ENCODE data around the gene CPPED1. TPM values are rescaled to one million over a fixed set of nuclear protein-coding genes. Genes with fewer than 3 reads are reported as not detected.
A peak's percentile ranks its signal among the peaks of the same experiment; 100 is the strongest.

CPPED1 gene
- total and polyA plus RNA-seq, 9 donors, result 4.3 to 9.1 (median 6.8) TPM

- Histone ChIP-seq H3K36me3 (ENCODE audit: control insufficient read depth, insufficient read depth, low read length) (no peaks in the 10 kb centered on the region), H3K27ac (ENCODE audit: low read length) (no peak overlapping the region), H3K4me3 (ENCODE audit: low read length) (no peak overlapping the region), H3K4me1 (ENCODE audit: control insufficient read depth, insufficient read depth, low read length) (no peaks in the 10 kb centered on the region), H3K27me3 (ENCODE audit: control insufficient read depth, insufficient read depth, low read length) (no peaks in the 10 kb centered on the region), H3K9me3 (replicated peaks; ENCODE audit: control insufficient read depth, low read depth, low read length) (peaks cover 8% of the 10 kb centered on the region)
- 66% methylated on average over 4 of the region's 4 CpGs for WGBS (ENCODE audit: insufficient coverage)
- DNase-seq, result no peak
These were observed 60.9 kb downstream of the CPPED1 start for GRCh38 chr16:12742741-12743140.

GRCh38 chr16:12740986-12741610 is 62.6 kb downstream of the CPPED1 start:
- Histone ChIP-seq H3K4me3 (ENCODE audit: low read length) (no peak overlapping the region), H3K36me3 (ENCODE audit: control insufficient read depth, insufficient read depth, low read length) (no peaks in the 10 kb centered on the region), H3K27me3 (ENCODE audit: control insufficient read depth, insufficient read depth, low read length) (no peaks in the 10 kb centered on the region), H3K27ac (ENCODE audit: low read length) (no peak overlapping the region), H3K9me3 (replicated peaks; ENCODE audit: control insufficient read depth, low read depth, low read length) (peaks cover 8% of the 10 kb centered on the region), H3K4me1 (ENCODE audit: control insufficient read depth, insufficient read depth, low read length) (no peaks in the 10 kb centered on the region)
- 81% methylated on average over 4 of the region's 6 CpGs for WGBS (ENCODE audit: insufficient coverage)
- no peak for DNase-seq

GRCh38 chr16:12739738-12740137 is 63.9 kb downstream of the CPPED1 start:
- H3K36me3 ChIP-seq (ENCODE audit: control insufficient read depth, insufficient read depth, low read length), result no peaks in the 10 kb centered on the region

GRCh38 chr16:12737563-12737962 is 66.1 kb downstream of the CPPED1 start:
- Histone ChIP-seq H3K4me3 (ENCODE audit: low read length) (no peak overlapping the region), H3K27me3 (ENCODE audit: control insufficient read depth, insufficient read depth, low read length) (no peaks in the 10 kb centered on the region), H3K4me1 (ENCODE audit: control insufficient read depth, insufficient read depth, low read length) (no peaks in the 10 kb centered on the region), H3K36me3 (ENCODE audit: control insufficient read depth, insufficient read depth, low read length) (no peaks in the 10 kb centered on the region), H3K9me3 (replicated peaks; ENCODE audit: control insufficient read depth, low read depth, low read length) (peaks cover under 1% of the 10 kb centered on the region), H3K27ac (ENCODE audit: low read length) (no peak overlapping the region)
- WGBS (ENCODE audit: insufficient coverage), result 58% methylated on average over 2 of the region's 6 CpGs
- DNase-seq, result no peak

More at GRCh38 chr16:12739738-12740137, 63.9 kb downstream of the CPPED1 start:
- WGBS (ENCODE audit: insufficient coverage), result 88% methylated on average over 2 of the region's 3 CpGs
- peaks cover 5% of the 10 kb centered on the region for H3K9me3 ChIP-seq (replicated peaks; ENCODE audit: control insufficient read depth, low read depth, low read length)
- no peak overlapping the region for H3K4me3 ChIP-seq (ENCODE audit: low read length)
- H3K4me1 ChIP-seq (ENCODE audit: control insufficient read depth, insufficient read depth, low read length), result no peaks in the 10 kb centered on the region
- no peak overlapping the region for H3K27ac ChIP-seq (ENCODE audit: low read length)
- DNase-seq, result no peak
- no peaks in the 10 kb centered on the region for H3K27me3 ChIP-seq (ENCODE audit: control insufficient read depth, insufficient read depth, low read length)

GRCh38 chr16:12735805-12736204 is 67.9 kb downstream of the CPPED1 start:
- WGBS (ENCODE audit: insufficient coverage), result no CpG with 5 or more reads among the region's 2 CpGs
- no peak overlapping the region for H3K27ac ChIP-seq (ENCODE audit: low read length)
- no peaks in the 10 kb centered on the region for H3K4me1 ChIP-seq (ENCODE audit: control insufficient read depth, insufficient read depth, low read length)
- H3K4me3 ChIP-seq (ENCODE audit: low read length), result no peak overlapping the region
- H3K9me3 ChIP-seq (replicated peaks; ENCODE audit: control insufficient read depth, low read depth, low read length), result peaks cover 3% of the 10 kb centered on the region
- DNase-seq, result no peak
- H3K27me3 ChIP-seq (ENCODE audit: control insufficient read depth, insufficient read depth, low read length), result no peaks in the 10 kb centered on the region
- H3K36me3 ChIP-seq (ENCODE audit: control insufficient read depth, insufficient read depth, low read length), result no peaks in the 10 kb centered on the region

- no peaks in the 10 kb centered on the region for H3K27me3 ChIP-seq (ENCODE audit: control insufficient read depth, insufficient read depth, low read length)
- DNase-seq, result no peak
- H3K27ac ChIP-seq (ENCODE audit: low read length), result no peak overlapping the region
- no peaks in the 10 kb centered on the region for H3K36me3 ChIP-seq (ENCODE audit: control insufficient read depth, insufficient read depth, low read length)
- peaks cover 3% of the 10 kb centered on the region for H3K9me3 ChIP-seq (replicated peaks; ENCODE audit: control insufficient read depth, low read depth, low read length)
- no peaks in the 10 kb centered on the region for H3K4me1 ChIP-seq (ENCODE audit: control insufficient read depth, insufficient read depth, low read length)
- H3K4me3 ChIP-seq (ENCODE audit: low read length), result no peak overlapping the region
These were observed 71.1 kb downstream of the CPPED1 start for GRCh38 chr16:12732600-12732999.

GRCh38 chr16:12729448-12729847 is 74.2 kb downstream of the CPPED1 start:
- WGBS (ENCODE audit: insufficient coverage), result 44% methylated on average over 3 of the region's 4 CpGs
- no peak overlapping the region for H3K4me3 ChIP-seq (ENCODE audit: low read length)
- H3K36me3 ChIP-seq (ENCODE audit: control insufficient read depth, insufficient read depth, low read length), result no peaks in the 10 kb centered on the region
- H3K9me3 ChIP-seq (replicated peaks; ENCODE audit: control insufficient read depth, low read depth, low read length), result peaks cover 3% of the 10 kb centered on the region
- peak; percentile 6 for DNase-seq
- no peaks in the 10 kb centered on the region for H3K27me3 ChIP-seq (ENCODE audit: control insufficient read depth, insufficient read depth, low read length)
- no peak overlapping the region for H3K27ac ChIP-seq (ENCODE audit: low read length)
- H3K4me1 ChIP-seq (ENCODE audit: control insufficient read depth, insufficient read depth, low read length), result no peaks in the 10 kb centered on the region

- 81% methylated on average over 4 of the region's 5 CpGs for WGBS (ENCODE audit: insufficient coverage)
These were observed 75.2 kb downstream of the CPPED1 start for GRCh38 chr16:12728469-12728868.

GRCh38 chr16:12724226-12724625 is 79.5 kb downstream of the CPPED1 start:
- 88% methylated on average over 6 of the region's 8 CpGs for WGBS (ENCODE audit: insufficient coverage)
- Histone ChIP-seq H3K4me3 (ENCODE audit: low read length) (no peak overlapping the region), H3K36me3 (ENCODE audit: control insufficient read depth, insufficient read depth, low read length) (no peaks in the 10 kb centered on the region)

More at GRCh38 chr16:12728469-12728868, 75.2 kb downstream of the CPPED1 start:
- peaks cover 3% of the 10 kb centered on the region for H3K9me3 ChIP-seq (replicated peaks; ENCODE audit: control insufficient read depth, low read depth, low read length)
- no peak overlapping the region for H3K27ac ChIP-seq (ENCODE audit: low read length)
- no peak for DNase-seq
- H3K36me3 ChIP-seq (ENCODE audit: control insufficient read depth, insufficient read depth, low read length), result no peaks in the 10 kb centered on the region
- H3K4me1 ChIP-seq (ENCODE audit: control insufficient read depth, insufficient read depth, low read length), result no peaks in the 10 kb centered on the region
- no peaks in the 10 kb centered on the region for H3K27me3 ChIP-seq (ENCODE audit: control insufficient read depth, insufficient read depth, low read length)
- no peak overlapping the region for H3K4me3 ChIP-seq (ENCODE audit: low read length)

GRCh38 chr16:12723681-12724080 is 80.0 kb downstream of the CPPED1 start:
- no peaks in the 10 kb centered on the region for H3K9me3 ChIP-seq (replicated peaks; ENCODE audit: control insufficient read depth, low read depth, low read length)
- no peak overlapping the region for H3K27ac ChIP-seq (ENCODE audit: low read length)
- H3K27me3 ChIP-seq (ENCODE audit: control insufficient read depth, insufficient read depth, low read length), result no peaks in the 10 kb centered on the region
- H3K4me3 ChIP-seq (ENCODE audit: low read length), result no peak overlapping the region
- 48% methylated on average over 2 of the region's 5 CpGs for WGBS (ENCODE audit: insufficient coverage)
- no peak for DNase-seq
- H3K4me1 ChIP-seq (ENCODE audit: control insufficient read depth, insufficient read depth, low read length), result no peaks in the 10 kb centered on the region
- H3K36me3 ChIP-seq (ENCODE audit: control insufficient read depth, insufficient read depth, low read length), result no peaks in the 10 kb centered on the region

More at GRCh38 chr16:12724226-12724625, 79.5 kb downstream of the CPPED1 start:
- no peaks in the 10 kb centered on the region for H3K27me3 ChIP-seq (ENCODE audit: control insufficient read depth, insufficient read depth, low read length)
- DNase-seq, result no peak
- no peaks in the 10 kb centered on the region for H3K9me3 ChIP-seq (replicated peaks; ENCODE audit: control insufficient read depth, low read depth, low read length)
- no peak overlapping the region for H3K27ac ChIP-seq (ENCODE audit: low read length)
- no peaks in the 10 kb centered on the region for H3K4me1 ChIP-seq (ENCODE audit: control insufficient read depth, insufficient read depth, low read length)
